ENCODE results near the gene PRKCH. TPM values are rescaled to one million over a fixed set of nuclear protein-coding genes. Genes with fewer than 3 reads are reported as not detected.

PRKCH gene
- total RNA-seq, 2 donors from 2014 or later = 7.2 to 8.6 TPM

DNA sequence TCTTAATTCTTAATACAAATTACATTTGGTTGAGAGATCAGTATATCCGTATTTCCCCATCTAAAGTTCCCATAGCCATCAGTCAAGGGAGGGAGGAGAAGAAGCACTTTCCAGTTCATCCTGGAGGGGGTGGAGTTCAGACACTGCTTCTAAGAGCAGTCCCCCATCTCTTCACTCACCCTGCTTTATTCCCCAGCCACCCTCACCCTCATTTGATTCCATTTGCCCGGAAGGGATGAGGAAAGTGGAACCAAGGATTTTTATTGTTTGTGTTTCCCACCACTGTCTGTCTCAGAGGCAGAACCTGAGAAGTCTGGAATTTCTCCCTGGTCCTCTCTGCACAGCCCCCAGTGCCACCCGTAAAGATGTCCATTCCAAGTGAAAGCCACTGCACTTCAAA lies 239.7 kb downstream of the PRKCH start:
- Histone ChIP-seq H3K9me3 (ENCODE audit: control insufficient read depth, low read length) (no peaks in the 10 kb centered on the region), H3K27ac (ENCODE audit: low read depth, low read length) (no peak overlapping the region), H3K36me3 (ENCODE audit: control insufficient read depth, insufficient read depth, low read length) (no peaks in the 10 kb centered on the region), H3K27me3 (ENCODE audit: control insufficient read depth, insufficient read depth, low read length, poor library complexity, severe bottlenecking) (no peaks in the 10 kb centered on the region), H3K9ac (ENCODE audit: extremely low read depth, low read length, poor library complexity, severe bottlenecking) (no peak overlapping the region), H3K4me1 (ENCODE audit: control insufficient read depth, insufficient read depth, low read length) (peaks cover 13% of the 10 kb centered on the region), H3K4me3 (ENCODE audit: low read length) (no peak overlapping the region)
- H3K27me3 Mint-ChIP-seq (ENCODE audit: insufficient read depth) = peaks cover 3% of the 10 kb centered on the region
- peak overlapping the region; percentile 17 for H3K27ac Mint-ChIP-seq
- H3K36me3 Mint-ChIP-seq (ENCODE audit: low read depth) = no peaks in the 10 kb centered on the region
- no peak overlapping the region for H3K4me3 Mint-ChIP-seq
- no peak for DNase-seq
- TF ChIP-seq, protein P1, sequence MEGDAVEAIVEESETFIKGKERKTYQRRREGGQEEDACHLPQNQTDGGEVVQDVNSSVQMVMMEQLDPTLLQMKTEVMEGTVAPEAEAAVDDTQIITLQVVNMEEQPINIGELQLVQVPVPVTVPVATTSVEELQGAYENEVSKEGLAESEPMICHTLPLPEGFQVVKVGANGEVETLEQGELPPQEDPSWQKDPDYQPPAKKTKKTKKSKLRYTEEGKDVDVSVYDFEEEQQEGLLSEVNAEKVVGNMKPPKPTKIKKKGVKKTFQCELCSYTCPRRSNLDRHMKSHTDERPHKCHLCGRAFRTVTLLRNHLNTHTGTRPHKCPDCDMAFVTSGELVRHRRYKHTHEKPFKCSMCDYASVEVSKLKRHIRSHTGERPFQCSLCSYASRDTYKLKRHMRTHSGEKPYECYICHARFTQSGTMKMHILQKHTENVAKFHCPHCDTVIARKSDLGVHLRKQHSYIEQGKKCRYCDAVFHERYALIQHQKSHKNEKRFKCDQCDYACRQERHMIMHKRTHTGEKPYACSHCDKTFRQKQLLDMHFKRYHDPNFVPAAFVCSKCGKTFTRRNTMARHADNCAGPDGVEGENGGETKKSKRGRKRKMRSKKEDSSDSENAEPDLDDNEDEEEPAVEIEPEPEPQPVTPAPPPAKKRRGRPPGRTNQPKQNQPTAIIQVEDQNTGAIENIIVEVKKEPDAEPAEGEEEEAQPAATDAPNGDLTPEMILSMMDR (conservative IDR thresholded peaks at IDR 0.05) = peak; percentile 38
- no peaks in the 10 kb centered on the region for H3K9me3 Mint-ChIP-seq
- H3K4me1 Mint-ChIP-seq = peaks cover 35% of the 10 kb centered on the region
- 93 to 100% methylated on average over 1 to 3 of the region's 3 CpGs for WGBS, 2 experiments (ENCODE audit: insufficient coverage in 1 of 2, insufficient read length in 1 of 2)

GRCh38 chr14:61561657-61562276 lies 240.4 kb downstream of the PRKCH start:
- Histone ChIP-seq H3K9ac (ENCODE audit: extremely low read depth, low read length, poor library complexity, severe bottlenecking) (no peak overlapping the region), H3K27ac (ENCODE audit: low read depth, low read length) (no peak overlapping the region), H3K27me3 (ENCODE audit: control insufficient read depth, insufficient read depth, low read length, poor library complexity, severe bottlenecking) (no peaks in the 10 kb centered on the region), H3K4me1 (ENCODE audit: control insufficient read depth, insufficient read depth, low read length) (peaks cover 13% of the 10 kb centered on the region), H3K4me3 (ENCODE audit: low read length) (no peak overlapping the region), H3K36me3 (ENCODE audit: control insufficient read depth, insufficient read depth, low read length) (no peaks in the 10 kb centered on the region), H3K9me3 (ENCODE audit: control insufficient read depth, low read length) (no peaks in the 10 kb centered on the region)
- no peaks in the 10 kb centered on the region for H3K36me3 Mint-ChIP-seq (ENCODE audit: low read depth)
- H3K4me1 Mint-ChIP-seq = peaks cover 35% of the 10 kb centered on the region
- TF ChIP-seq, protein P1 (conservative IDR thresholded peaks at IDR 0.05) = no peak
- peaks cover 3% of the 10 kb centered on the region for H3K27me3 Mint-ChIP-seq (ENCODE audit: insufficient read depth)
- WGBS, 2 experiments (ENCODE audit: insufficient coverage in 1 of 2, insufficient read length in 1 of 2) = 84 to 85% methylated on average over 4 to 7 of the region's 8 CpGs
- peak overlapping the region; percentile 32 for H3K27ac Mint-ChIP-seq
- H3K9me3 Mint-ChIP-seq = no peaks in the 10 kb centered on the region
- no peak overlapping the region for H3K4me3 Mint-ChIP-seq
- DNase-seq = peak; percentile 69

DNA sequence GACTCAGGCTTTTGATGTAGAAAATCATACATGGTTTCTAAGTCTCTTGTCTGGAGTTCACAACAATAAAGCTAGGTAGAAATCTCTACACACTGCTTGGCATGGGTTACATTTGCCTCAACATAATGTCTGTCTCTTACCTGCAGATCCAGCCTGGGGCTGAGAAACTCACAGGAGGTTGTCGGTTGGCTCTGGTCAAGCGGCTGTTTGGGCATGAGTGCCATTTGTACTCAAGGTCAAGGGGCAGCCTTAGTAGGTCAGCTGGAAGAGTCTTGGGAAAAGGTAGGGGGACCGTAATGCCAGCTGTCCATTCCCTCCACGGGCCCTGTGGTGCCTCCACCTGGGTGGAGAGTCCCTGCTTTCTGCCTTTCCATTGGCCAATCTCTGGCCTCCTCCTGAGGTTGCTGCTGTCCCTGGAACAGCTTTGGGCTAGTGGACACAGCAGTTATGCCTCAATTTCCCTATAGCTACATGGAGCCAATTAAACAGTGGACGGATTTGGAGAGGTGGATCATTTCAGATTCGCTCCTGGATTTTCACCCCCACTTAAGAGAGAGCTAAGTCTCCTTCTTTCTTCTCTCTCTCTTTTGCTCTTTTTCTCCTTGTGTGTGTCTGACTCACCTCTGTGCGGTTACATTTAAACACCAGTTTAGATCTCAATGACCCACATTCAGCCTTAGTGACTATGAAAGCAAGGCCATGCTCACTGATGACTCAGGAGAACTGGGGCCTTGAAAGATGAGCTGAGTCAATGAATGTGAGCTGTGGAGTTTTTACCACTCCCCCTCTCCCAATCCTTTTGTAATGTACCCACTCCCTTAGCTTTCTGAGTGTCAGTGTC lies 241.2 kb downstream of the PRKCH start:
- TF ChIP-seq, protein P1 (conservative IDR thresholded peaks at IDR 0.05) = no peak
- H3K4me1 Mint-ChIP-seq = peaks cover 35% of the 10 kb centered on the region
- H3K36me3 Mint-ChIP-seq (ENCODE audit: low read depth) = no peaks in the 10 kb centered on the region
- H3K27ac Mint-ChIP-seq = no peak overlapping the region
- no peaks in the 10 kb centered on the region for H3K36me3 ChIP-seq (ENCODE audit: control insufficient read depth, insufficient read depth, low read length)
- H3K27me3 ChIP-seq (ENCODE audit: control insufficient read depth, insufficient read depth, low read length, poor library complexity, severe bottlenecking) = no peaks in the 10 kb centered on the region
- DNase-seq = no peak
- H3K4me3 Mint-ChIP-seq = no peak overlapping the region
- WGBS, 2 experiments (ENCODE audit: insufficient coverage in 1 of 2, insufficient read length in 1 of 2) = 89 to 95% methylated on average over 6 to 7 of the region's 7 CpGs
- H3K4me3 ChIP-seq (ENCODE audit: low read length) = no peak overlapping the region
- H3K27ac ChIP-seq (ENCODE audit: low read depth, low read length) = no peak overlapping the region
- H3K9me3 ChIP-seq (ENCODE audit: control insufficient read depth, low read length) = no peaks in the 10 kb centered on the region
- H3K4me1 ChIP-seq (ENCODE audit: control insufficient read depth, insufficient read depth, low read length) = peaks cover 13% of the 10 kb centered on the region
- H3K9me3 Mint-ChIP-seq = no peaks in the 10 kb centered on the region
- H3K9ac ChIP-seq (ENCODE audit: extremely low read depth, low read length, poor library complexity, severe bottlenecking) = no peak overlapping the region
- peaks cover 3% of the 10 kb centered on the region for H3K27me3 Mint-ChIP-seq (ENCODE audit: insufficient read depth)

Data from endodermal cell (in vitro differentiated cells).